CD4-positive, alpha-beta T cell treated with Interleukin-6 for 4 hours (primary cell): ENCODE results near the gene PARP16.
"Not testable (repeated sequence)": the region's sequence is repeated elsewhere in the genome, so short reads cannot be mapped to it uniquely, and the experiment has no call there.

Source experiments
- DNase-seq: peaks from one replicate; pipeline ENCODE4 v3.0.0-alpha.2; 2020; ENCODE audit warnings: mixed read lengths

PARP16 gene

GRCh38 chr15:65275104-65275727 is 11.5 kb downstream of the PARP16 start:
- peak; percentile 42 for DNase-seq

- peak; percentile 26 for DNase-seq
Measured at GRCh38 chr15:65270811-65271545, 15.7 kb downstream of the PARP16 start.

DNA sequence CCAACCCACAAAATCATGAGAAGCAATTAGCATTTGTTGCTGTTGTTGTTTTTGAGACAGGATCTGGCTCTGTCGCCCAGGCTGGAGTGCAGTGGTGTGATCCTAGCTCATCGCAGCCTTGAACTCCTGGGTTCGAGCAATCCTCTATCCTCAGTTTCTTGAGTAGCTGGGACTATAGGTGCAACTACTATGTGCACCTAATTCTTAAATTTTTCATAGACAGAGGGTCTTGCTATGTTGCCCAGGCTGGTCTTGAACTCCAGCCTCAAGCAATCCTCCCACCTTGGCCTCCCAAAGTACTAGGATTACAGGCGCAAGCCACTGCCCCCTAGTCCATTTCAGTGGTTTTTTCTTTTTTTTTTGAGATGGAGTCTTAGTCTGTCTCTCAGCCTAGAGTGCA is 18.3 kb downstream of the PARP16 start:
- no peak for DNase-seq

DNA sequence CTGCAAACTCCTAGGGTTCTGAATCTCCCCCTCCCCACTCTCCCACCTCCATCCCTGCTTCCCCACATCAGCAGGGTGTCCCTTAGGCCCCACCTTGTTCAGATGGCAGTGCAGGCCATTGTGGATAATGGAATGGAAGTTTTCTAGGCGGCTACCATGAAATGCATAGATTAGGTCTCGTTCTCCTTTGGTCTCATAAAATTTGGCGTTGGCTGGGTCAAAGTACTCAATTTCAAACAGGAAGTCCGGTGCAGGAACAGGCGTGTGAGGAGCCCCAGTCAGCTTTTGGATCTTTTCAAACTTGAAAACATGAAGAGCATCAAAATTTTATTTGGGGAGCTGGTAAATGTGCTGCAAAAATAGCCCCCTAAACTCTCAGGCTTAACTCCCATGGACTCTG is 20.2 kb downstream of the PARP16 start:
- DNase-seq, result no peak

- no peak for DNase-seq
Measured at GRCh38 chr15:65264863-65265430, 21.7 kb downstream of the PARP16 start.

- DNase-seq, result no peak
Measured at GRCh38 chr15:65263313-65263712, 23.4 kb downstream of the PARP16 start.

DNA sequence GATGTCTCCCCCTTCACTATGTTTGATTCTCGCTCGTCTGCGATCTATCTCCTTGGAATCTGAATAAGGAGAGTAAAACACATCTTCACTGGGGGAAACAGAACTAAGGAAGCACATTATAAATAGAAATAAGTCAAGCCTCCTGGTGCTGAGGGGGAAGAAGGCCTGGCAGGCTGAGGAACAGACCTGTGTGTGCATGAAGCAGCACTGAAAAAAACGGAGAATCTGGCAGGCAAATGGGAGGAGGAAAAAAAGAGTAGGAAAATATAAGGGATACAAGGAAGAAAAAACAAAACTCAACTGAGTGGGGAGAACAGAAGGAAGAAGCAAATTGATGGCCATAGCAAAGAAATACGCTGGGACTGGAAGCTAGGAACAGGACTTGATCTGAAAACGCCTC is 25.7 kb downstream of the PARP16 start:
- no peak for DNase-seq

DNA sequence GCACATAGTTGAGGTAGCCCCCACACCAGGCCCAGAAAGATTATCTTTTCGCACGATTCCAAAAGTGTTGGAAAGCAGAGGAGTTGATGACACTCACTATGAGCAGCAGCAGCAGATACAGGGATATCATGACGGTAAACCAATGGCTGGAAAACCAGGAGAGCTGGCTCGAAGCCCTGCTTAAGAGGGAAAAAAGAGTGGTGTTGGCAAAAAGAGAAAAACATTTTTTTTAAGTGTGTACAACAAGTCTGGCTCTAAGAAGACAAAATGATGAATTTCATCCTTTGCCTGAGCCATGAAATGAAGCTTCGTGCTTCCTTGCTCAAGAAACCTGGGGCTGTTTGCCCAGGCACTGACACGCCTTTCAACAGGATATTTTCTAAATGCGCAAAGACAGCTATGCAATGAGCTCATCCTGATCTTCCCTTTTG is 27.3 kb downstream of the PARP16 start:
- DNase-seq, result no peak

GRCh38 chr15:65258375-65259262 is 28.1 kb downstream of the PARP16 start:
- no peak for DNase-seq

DNA sequence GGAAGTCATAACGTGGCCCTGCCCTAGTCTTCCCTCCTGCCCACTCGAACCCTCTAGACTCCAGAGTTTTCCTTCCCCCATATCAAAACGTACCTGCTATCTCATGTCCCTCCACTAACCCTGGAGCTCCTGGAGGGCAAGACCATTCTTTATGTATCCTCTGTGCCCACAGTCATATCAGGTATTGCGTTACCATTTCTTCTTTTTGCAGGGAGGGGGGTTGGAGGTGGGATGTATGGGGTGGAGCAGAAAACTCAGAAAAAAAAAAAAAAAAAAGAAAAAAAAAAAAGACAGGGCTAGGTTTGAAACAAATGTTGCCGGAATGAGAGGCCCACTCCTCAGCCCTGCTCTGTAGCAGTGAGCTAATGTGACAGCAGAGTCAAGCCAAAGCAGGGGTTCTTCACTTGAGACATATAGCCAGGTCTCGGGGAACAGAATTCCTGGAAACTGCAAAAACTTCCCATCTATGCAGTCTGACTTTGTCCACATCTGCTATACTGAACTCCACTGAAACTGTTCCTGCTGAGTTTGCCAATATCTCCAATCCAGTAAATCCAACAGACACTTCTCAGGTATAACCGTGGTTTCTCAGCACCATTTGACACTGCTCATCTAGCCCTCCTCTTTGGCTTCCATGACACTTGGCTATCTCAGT is 31.1 kb downstream of the PARP16 start:
- DNase-seq, result no peak

DNA sequence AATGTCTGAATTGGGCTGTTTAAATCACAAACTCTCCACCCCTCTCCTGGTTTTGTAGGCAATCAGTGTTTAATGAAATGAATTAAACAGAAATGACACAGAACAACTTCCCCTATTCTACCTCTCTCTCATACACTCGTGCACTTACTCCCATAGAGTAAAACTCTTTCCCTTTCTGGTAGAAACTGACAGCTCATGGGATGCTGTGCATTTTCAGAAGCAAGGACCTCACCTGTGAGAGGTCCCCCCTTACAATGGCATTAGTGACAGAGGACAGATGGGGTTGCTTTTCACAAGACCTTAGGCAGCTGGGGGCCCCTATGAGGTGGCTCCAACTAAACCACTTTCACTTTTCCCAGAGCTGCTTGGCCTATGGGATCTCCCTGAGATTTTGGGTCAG is 31.9 kb downstream of the PARP16 start:
- DNase-seq, result no peak

DNA sequence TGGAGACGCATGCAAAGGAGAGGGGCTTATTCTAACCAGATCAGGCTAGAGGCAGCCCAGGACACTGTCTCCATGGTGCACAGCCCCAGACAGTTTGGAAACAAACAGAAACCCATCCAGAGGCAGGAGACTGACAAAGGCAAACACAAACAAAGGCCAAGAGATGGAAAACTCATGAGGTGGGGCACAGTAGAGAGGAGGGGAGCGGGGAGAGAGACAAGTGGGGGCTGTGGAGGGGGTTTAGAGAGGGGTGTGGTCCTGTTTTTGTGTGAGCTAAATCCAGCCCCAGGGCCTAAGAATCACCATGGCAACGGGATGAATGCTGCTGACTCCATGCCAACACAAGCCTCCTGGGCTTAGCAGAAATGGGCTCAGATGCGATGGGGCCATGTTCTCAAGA is 32.3 kb downstream of the PARP16 start:
- DNase-seq, result no peak

DNA sequence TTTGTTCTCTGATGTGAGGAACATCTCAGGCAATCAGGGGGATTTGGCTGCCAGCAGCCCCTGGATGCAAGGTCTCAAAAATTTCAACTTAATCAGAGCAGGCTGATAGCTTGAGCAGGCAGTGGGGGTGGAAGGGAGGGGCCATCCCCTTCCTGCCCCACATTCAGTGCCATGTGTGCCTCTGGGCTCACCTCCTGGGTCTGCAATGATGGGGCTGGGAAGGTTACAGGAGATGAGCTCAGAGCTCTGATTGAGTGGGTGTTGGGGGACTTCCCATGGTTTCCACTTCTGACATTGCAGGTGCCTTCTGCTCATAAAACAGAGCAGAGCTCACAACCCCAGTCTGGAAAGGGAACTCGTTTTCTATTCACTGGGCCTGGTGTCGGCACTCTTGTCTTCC is 37.0 kb downstream of the PARP16 start:
- no peak for DNase-seq

- DNase-seq, result no peak
Measured at GRCh38 chr15:65248511-65249255, 38.0 kb downstream of the PARP16 start.

GRCh38 chr15:65246939-65247338 is 39.7 kb downstream of the PARP16 start:
- DNase-seq, result no peak

DNA sequence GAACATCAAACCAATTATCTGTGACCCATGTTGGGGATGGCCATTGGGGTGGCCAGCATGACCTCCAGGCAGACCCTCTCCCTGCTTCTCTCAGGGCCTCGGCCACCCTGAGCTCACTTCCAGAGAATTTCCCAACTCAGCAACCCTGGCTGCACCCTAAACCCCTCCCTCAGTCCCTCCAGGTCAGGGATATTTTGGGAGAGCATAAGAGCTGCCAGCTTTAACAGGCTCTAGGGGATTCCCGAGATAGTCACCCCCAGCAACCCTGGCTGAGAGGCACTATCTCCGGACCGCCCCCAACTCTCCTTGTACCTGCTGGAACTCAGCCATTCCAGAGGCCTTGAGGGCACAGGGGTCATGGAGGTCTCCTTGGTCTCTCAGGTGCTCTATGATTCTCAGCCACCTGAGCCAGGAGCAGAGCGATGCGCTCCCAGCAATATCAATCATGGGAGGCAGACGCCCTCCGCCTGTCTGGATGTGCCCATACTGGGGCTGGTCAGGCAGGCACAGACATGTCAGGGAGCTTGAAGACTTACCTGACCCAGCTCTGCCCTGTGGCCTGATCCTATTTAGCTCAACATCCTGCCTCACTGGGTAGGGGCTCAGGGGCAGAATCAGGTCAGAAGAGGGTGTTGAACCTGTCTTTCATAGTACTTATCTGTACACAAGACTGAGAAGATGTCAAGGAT is 40.5 kb downstream of the PARP16 start:
- no peak for DNase-seq

DNA sequence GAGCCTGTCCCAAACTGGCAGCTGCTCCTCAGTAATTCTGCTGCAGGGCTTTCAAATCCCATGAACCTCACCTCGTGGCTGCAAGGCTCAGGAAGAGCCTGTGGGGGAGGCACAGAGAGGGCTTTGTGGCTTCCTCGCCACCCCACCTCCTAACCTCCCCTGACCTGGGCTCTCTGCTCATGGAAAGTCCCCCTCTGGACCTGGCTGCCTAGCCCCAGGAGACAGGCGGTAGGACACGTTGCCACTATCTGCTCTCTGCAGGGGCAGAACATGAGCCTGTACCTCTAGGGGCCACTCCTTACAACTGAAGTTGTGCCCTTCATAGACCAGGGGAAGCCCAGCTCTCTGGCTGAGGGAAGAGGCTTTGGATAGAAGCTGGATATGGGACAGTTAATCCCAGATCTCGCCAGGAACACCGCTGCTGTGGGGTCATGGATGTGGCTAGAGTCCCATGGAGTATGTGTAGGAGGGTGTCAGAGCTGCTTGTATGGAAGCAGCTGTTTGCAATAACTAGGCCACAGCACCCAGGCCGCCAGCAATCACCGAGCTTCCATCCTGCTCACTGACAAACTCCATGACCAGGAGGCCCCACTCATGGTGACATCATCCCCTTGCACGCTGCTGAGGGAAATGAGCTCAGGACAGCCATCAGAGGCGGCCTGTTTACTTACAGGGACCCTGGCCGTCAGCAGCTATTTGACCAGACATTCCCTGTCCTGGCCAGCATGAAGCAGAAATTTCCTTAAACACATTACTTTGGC is 41.4 kb downstream of the PARP16 start:
- DNase-seq, result no peak

DNA sequence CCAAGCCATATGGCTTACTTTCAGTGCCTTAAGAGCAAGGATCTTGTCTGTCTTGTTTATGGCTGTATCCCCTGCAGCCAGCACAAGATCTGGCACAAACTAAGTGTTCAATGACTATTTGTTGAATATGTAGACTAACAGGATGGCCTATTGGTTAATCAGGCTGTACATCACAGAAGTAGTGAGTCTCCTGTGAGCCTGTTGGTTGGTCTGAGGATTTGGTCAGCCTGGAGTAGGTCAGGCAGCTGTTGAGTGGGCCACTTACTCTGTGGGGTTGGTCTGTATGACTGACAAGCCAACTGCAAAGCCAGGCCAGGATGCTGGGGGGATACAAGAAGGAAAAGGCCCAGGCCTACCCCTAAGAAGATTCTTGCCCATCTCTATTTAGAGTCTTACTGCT is 42.0 kb downstream of the PARP16 start:
- DNase-seq, result no peak

GRCh38 chr15:65236443-65236842 is 50.2 kb downstream of the PARP16 start:
- DNase-seq, result not testable (repeated sequence)

GRCh38 chr15:65233696-65234095 is 53.0 kb downstream of the PARP16 start:
- DNase-seq, result no peak

GRCh38 chr15:65232520-65232919 is 54.2 kb downstream of the PARP16 start:
- no peak for DNase-seq
